Progenitor cell of endocrine pancreas (in vitro differentiated cells): ENCODE results near the gene BMP8A. TPM values are rescaled to one million over a fixed set of nuclear protein-coding genes. Genes with fewer than 3 reads are reported as not detected.

Experiments
- DNase-seq: peaks from one replicate; pipeline ENCODE4 v3.0.0; 2021; ENCODE audit warnings: low spot score; ENCODE audit not compliant: unreplicated experiment
- H3K27ac Mint-ChIP-seq: 2 replicates; pipeline ENCODE4 v1.8.0; 2021; ENCODE audit warnings: mild to moderate bottlenecking, moderate library complexity, mixed read lengths
- H3K27me3 Mint-ChIP-seq: 2 replicates; pipeline ENCODE4 v1.8.0; 2021; ENCODE audit warnings: mixed read lengths
- H3K36me3 Mint-ChIP-seq: 2 replicates; pipeline ENCODE4 v1.8.0; 2022; ENCODE audit warnings: mixed read lengths; ENCODE audit not compliant: insufficient read depth
- H3K4me1 Mint-ChIP-seq: 2 replicates; pipeline ENCODE4 v1.8.0; 2021; ENCODE audit warnings: low read depth, mixed read lengths
- H3K4me3 Mint-ChIP-seq: 2 replicates; pipeline ENCODE4 v1.8.0; 2021; ENCODE audit warnings: low read depth, mild to moderate bottlenecking, moderate library complexity, mixed read lengths
- H3K9me3 Mint-ChIP-seq: 2 replicates; pipeline ENCODE4 v1.8.0; 2021; ENCODE audit warnings: low read depth, mixed read lengths
- total RNA-seq: library from RNA; stranded (reverse); gene quantifications from 2 replicates; pipeline ENCODE4 v1.2.1, GENCODE V29; 2021
- TF ChIP-seq, protein P1 (sequence below): fragments of 200-600 bp; sonication (generic); IDR thresholded peaks from one replicate; pipeline ENCODE4 v1.5.0; 2021; ENCODE audit warnings: antibody characterized with exemption, mild to moderate bottlenecking; ENCODE audit not compliant: unreplicated experiment

Gene BMP8A
- total RNA-seq, 1 donor from 2014 or later, result 0.67 TPM

DNA sequence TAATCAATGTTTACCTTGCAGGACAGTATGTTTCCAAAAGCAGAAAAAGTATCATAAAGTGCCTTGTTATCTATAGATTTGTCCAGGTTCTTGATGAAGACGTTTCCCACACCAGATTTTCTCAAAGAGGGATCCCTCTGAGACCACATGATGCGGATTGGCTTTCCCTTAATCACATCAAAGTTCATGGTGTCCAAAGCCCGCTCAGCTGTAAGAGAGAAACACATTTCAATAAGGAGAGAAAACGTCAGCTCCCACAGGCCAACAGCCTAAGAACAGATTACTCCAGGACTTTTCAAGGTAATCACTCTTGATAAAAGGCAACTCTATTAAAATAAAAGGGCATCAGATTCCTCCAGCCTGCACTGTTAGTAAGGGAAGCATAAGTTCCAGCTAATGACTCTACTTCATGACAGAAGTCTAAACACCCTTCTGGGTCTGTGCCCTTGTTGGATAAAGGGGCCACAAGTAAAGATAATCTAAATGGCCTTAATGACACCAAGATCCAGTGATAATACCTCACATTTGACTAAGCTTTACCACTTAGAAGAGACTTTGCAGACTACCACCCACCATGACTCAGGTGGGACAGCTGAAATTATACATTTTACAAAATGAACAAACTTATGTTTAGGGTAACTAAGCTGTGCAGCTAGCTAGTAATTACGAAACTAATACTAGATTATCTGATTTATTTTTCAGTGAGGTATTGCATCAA, 81.1 kb downstream of the BMP8A start:
- Mint-ChIP-seq H3K36me3 (peaks cover 39% of the 10 kb centered on the region), H3K27ac (peak overlapping the region; percentile 47), H3K27me3 (no peaks in the 10 kb centered on the region), H3K9me3 (no peaks in the 10 kb centered on the region), H3K4me3 (peak overlapping the region; percentile 90), H3K4me1 (peaks cover 49% of the 10 kb centered on the region)
- TF ChIP-seq, protein P1, sequence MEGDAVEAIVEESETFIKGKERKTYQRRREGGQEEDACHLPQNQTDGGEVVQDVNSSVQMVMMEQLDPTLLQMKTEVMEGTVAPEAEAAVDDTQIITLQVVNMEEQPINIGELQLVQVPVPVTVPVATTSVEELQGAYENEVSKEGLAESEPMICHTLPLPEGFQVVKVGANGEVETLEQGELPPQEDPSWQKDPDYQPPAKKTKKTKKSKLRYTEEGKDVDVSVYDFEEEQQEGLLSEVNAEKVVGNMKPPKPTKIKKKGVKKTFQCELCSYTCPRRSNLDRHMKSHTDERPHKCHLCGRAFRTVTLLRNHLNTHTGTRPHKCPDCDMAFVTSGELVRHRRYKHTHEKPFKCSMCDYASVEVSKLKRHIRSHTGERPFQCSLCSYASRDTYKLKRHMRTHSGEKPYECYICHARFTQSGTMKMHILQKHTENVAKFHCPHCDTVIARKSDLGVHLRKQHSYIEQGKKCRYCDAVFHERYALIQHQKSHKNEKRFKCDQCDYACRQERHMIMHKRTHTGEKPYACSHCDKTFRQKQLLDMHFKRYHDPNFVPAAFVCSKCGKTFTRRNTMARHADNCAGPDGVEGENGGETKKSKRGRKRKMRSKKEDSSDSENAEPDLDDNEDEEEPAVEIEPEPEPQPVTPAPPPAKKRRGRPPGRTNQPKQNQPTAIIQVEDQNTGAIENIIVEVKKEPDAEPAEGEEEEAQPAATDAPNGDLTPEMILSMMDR, result no peak
- DNase-seq, result no peak

DNA sequence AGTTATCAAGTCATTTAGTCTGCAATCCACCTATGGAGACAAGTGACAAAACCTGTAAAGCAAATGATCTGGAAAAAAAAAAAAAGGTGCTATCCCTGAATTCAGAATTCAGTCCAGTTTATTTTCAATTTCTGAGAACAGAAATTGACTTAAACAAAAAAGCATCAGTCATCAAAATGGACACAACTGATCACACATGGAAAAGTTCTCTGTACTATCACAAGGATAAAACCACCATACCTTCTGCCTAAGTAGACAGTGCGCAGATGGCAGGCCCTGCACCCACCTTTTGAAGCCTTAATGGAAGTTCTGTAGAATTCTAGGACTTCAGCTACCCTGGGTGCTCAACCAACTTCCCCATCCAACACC, 81.6 kb downstream of the BMP8A start:
- Mint-ChIP-seq H3K27ac (peak overlapping the region; percentile 52), H3K27me3 (no peaks in the 10 kb centered on the region), H3K4me1 (peaks cover 49% of the 10 kb centered on the region), H3K9me3 (no peaks in the 10 kb centered on the region), H3K36me3 (peaks cover 36% of the 10 kb centered on the region), H3K4me3 (peak overlapping the region; percentile 90)
- DNase-seq, result no peak
- TF ChIP-seq, protein P1, result no peak

GRCh38 chr1:39573736-39574624, 82.5 kb downstream of the BMP8A start:
- Mint-ChIP-seq H3K27me3 (no peaks in the 10 kb centered on the region), H3K9me3 (no peaks in the 10 kb centered on the region), H3K4me3 (peak overlapping the region; percentile 90), H3K36me3 (peaks cover 29% of the 10 kb centered on the region), H3K27ac (peak overlapping the region; percentile 94), H3K4me1 (peaks cover 42% of the 10 kb centered on the region)
- TF ChIP-seq, protein P1, result no peak
- DNase-seq, result no peak

DNA sequence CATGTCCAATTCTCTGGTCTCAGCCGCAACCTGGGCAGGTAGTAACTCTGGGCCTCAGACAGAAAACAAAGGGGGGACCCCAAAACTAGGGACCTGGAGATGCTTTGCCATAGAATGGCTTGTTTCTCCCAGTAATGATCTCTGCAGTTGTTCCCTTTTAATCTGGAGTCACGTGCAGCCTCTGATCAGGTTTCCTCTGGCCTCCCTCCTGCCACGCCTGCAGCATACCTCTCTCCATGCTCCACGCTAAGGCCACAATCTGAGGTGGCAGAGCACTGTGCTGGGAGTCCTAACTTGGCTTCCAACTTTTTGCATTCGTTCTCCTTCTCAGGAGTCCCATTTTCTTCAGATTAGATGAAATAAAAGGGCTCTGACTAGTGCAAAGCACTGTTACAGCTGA, 83.2 kb downstream of the BMP8A start:
- no peaks in the 10 kb centered on the region for H3K27me3 Mint-ChIP-seq
- H3K36me3 Mint-ChIP-seq, result peaks cover 25% of the 10 kb centered on the region
- no peak for DNase-seq
- H3K4me1 Mint-ChIP-seq, result peaks cover 37% of the 10 kb centered on the region
- H3K27ac Mint-ChIP-seq, result peak overlapping the region; percentile 94
- H3K4me3 Mint-ChIP-seq, result peak overlapping the region; percentile 90
- H3K9me3 Mint-ChIP-seq, result no peaks in the 10 kb centered on the region
- TF ChIP-seq, protein P1, result no peak

Other genes starting within 250 kb of the BMP8A start
- 324 and 325 TPM in 2 replicates for gene PABPC4, start 85.2 kb downstream of the BMP8A start, total RNA-seq
- 4.3 and 5.2 TPM in 2 replicates for gene HEYL, start 148.0 kb downstream of the BMP8A start, total RNA-seq
- not detected in 2 replicates for gene NT5C1A, start 180.5 kb downstream of the BMP8A start, total RNA-seq
- not detected in 2 replicates for gene HPCAL4, start 199.8 kb downstream of the BMP8A start, total RNA-seq
- gene PPIE, start 247.2 kb downstream of the BMP8A start, total RNA-seq, result 47.4 and 51.7 TPM in 2 replicates